Measurements from ENCODE around the gene TMEM223.
A peak's percentile ranks its signal among the peaks of the same experiment; 100 is the strongest.
"Not testable (repeated sequence)": the region's sequence is repeated elsewhere in the genome, so short reads cannot be mapped to it uniquely, and the experiment has no call there.

TMEM223 gene

GRCh38 chr11:62799486-62799885, 7.7 kb upstream of the TMEM223 start:
- DNase-seq = no peak

GRCh38 chr11:62796281-62796680, 4.5 kb upstream of the TMEM223 start:
- DNase-seq = no peak

- DNase-seq = no peak
Measured at GRCh38 chr11:62794201-62794775, 2.5 kb upstream of the TMEM223 start.

GRCh38 chr11:62792202-62792575, 383 bp upstream of the TMEM223 start:
- DNase-seq = no peak

GRCh38 chr11:62789576-62789975, 2.2 kb downstream of the TMEM223 start:
- DNase-seq = no peak

- DNase-seq = no peak
Measured at GRCh38 chr11:62788991-62789390, 2.8 kb downstream of the TMEM223 start.

GRCh38 chr11:62787005-62787759, 4.6 kb downstream of the TMEM223 start, which contains the start of gene TMEM179B:
Gene TMEM179B (plus strand): TSS chr11:62787402. CDS start chr11:62787432, 30 bp downstream.
- DNase-seq = peak; percentile 99

GRCh38 chr11:62786318-62787004, 5.3 kb downstream of the TMEM223 start:
- DNase-seq = peak; percentile 94

GRCh38 chr11:62782753-62783152, 9.1 kb downstream of the TMEM223 start:
- DNase-seq = no peak

- no peak for DNase-seq
Measured at GRCh38 chr11:62778441-62778840, 13.4 kb downstream of the TMEM223 start.

GRCh38 chr11:62777389-62777788, 14.4 kb downstream of the TMEM223 start:
- DNase-seq = no peak

- DNase-seq = no peak
Measured at GRCh38 chr11:62775646-62776045, 16.2 kb downstream of the TMEM223 start.

GRCh38 chr11:62774407-62774806, 17.4 kb downstream of the TMEM223 start:
- DNase-seq = no peak

- DNase-seq = peak; percentile 98
Measured at GRCh38 chr11:62771144-62772021, 20.4 kb downstream of the TMEM223 start, which contains the start of gene TAF6L. Gene TAF6L (plus strand): TSS chr11:62771396. CDS start chr11:62775784, 4,388 bp downstream.

GRCh38 chr11:62770778-62771143, 21.0 kb downstream of the TMEM223 start:
- DNase-seq = peak; percentile 76

GRCh38 chr11:62760867-62761227, 31.0 kb downstream of the TMEM223 start:
- DNase-seq = not testable (repeated sequence)

- DNase-seq = no peak
Measured at GRCh38 chr11:62757846-62758788, 33.7 kb downstream of the TMEM223 start.

GRCh38 chr11:62755086-62755615, 36.7 kb downstream of the TMEM223 start:
- no peak for DNase-seq

GRCh38 chr11:62753736-62754603, 37.8 kb downstream of the TMEM223 start, which contains the start of gene ZBTB3:
Gene ZBTB3 (minus strand): TSS chr11:62754160. CDS start chr11:62753664, 496 bp downstream.
- DNase-seq = peak; percentile 98

GRCh38 chr11:62752994-62753735, 38.6 kb downstream of the TMEM223 start:
- DNase-seq = no peak
